Dermis blood vessel endothelial cell (primary cell): ENCODE measurements around the gene PROM1. TPM values are rescaled to one million over a fixed set of nuclear protein-coding genes. Genes with fewer than 3 reads are reported as not detected.

ENCODE experiments used
- DNase-seq: peaks from one replicate; pipeline ENCODE4 v3.0.0; 2010
- total RNA-seq: library from RNA; depleted of rRNA; stranded (reverse); fragments of >200 nt; gene quantifications from 2 replicates; pipeline ENCODE4 v1.2.3, GENCODE V29; 2014

The PROM1 gene, protein sequence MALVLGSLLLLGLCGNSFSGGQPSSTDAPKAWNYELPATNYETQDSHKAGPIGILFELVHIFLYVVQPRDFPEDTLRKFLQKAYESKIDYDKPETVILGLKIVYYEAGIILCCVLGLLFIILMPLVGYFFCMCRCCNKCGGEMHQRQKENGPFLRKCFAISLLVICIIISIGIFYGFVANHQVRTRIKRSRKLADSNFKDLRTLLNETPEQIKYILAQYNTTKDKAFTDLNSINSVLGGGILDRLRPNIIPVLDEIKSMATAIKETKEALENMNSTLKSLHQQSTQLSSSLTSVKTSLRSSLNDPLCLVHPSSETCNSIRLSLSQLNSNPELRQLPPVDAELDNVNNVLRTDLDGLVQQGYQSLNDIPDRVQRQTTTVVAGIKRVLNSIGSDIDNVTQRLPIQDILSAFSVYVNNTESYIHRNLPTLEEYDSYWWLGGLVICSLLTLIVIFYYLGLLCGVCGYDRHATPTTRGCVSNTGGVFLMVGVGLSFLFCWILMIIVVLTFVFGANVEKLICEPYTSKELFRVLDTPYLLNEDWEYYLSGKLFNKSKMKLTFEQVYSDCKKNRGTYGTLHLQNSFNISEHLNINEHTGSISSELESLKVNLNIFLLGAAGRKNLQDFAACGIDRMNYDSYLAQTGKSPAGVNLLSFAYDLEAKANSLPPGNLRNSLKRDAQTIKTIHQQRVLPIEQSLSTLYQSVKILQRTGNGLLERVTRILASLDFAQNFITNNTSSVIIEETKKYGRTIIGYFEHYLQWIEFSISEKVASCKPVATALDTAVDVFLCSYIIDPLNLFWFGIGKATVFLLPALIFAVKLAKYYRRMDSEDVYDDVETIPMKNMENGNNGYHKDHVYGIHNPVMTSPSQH
- 0.14 and 1.0 TPM in 2 replicates for total RNA-seq

DNA sequence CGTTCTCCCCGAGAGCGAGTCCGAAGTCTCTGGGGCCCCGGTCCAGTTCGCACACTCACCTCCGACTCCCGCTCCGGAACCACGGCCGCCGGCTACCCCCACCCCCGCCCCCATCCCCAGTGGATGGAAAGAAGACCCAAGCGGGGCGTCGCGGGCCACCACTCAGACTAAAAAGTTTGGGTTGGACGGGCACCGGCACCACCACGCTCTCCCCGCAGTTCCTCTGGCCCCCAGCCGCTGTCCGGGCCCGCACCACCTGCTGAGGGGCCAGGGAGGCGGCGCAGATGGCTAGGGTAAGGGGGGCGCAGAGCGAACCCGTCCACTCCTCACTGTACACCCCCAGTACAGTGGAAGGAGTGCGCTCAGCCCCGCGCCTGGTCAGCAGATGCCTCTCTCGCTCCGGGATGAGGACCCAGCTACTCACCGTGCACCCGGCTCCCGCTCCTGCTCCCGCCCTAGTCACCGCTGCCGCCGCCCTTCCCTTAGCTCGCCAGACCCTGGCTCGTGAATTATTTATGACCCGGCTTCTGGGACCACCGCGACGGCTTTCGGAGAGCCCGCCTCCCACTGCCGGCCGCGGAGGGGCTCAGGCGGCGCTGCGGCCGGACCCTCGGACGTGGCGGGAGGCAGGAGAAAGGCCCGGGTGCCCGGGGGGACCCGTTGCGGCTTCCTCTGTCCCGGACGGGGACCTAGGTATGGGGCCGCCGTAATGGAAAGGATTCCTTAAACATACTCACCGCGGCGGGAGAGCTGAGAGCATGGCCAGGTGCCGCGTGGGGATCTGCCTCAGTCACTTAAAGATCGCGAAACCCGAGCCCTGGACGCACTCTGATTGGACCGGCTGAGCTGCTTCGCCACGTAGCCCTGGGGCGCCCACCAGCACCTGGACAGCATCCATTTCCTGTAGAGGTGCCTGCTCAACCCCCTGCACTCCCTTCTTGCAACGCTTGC lies at the start of gene PROM1:
TSS of gene PROM1 (minus strand) at position 783 of the 951 bp plus-strand sequence. CDS start 8,117 bp downstream, outside the sequence.
- DNase-seq, result no peak

DNA sequence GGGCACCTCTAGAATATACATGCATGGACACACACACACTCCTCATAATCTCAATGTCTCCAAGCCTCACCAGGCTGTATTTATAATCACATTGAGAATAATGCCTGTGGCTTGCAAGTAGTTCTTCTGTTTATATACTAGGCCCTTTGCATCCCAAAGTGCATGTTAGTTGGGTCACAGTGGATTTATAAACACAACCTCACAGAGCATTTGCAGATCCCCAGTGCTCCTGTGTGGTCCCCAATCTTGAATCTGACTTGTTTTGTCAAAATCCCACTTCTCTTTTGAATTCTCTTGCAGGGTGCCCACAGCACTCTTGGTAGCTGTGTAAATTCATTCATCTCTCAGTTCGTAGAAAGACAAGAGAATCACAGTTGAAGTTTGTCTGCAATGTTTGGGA lies 49.6 kb upstream of the PROM1 start:
- DNase-seq, result no peak

DNA sequence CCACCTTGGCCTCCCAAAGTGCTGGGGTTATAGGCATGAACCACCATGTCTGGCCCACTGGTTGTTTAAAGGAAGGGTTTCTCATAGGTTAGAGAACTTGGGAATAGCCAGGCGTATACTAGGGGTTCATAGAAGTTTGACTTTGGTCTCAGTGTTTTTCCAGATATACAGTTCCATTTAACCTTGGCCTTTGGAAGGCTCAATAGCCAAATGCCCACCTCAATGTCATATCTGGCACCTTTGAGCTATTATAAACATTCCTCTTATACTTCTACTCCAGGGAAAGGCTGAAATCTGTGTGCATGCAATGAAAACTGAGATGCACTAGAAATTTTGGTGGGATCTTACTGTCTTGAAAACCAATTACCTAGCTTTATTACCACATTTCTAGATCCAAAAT lies 47.5 kb upstream of the PROM1 start:
- no peak for DNase-seq

DNA sequence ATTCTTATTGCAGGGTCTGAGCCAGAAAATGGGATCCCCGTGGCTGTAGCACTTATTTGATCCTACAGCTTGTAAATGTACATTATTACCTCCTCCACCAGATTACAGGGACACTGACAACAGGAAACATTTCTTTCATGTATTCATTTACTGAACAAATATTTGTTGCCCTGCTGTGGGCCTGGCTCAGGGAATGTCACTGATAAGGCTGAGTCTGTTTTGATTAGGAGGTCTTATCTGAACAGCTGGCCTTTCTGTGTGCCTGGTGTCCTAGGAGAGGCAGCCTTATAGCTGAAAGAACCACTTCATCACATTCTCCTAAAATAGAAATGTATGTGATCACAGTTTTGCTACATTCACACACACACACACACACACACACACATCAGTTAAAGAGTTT lies 45.5 kb upstream of the PROM1 start:
- peak; percentile 4 for DNase-seq

DNA sequence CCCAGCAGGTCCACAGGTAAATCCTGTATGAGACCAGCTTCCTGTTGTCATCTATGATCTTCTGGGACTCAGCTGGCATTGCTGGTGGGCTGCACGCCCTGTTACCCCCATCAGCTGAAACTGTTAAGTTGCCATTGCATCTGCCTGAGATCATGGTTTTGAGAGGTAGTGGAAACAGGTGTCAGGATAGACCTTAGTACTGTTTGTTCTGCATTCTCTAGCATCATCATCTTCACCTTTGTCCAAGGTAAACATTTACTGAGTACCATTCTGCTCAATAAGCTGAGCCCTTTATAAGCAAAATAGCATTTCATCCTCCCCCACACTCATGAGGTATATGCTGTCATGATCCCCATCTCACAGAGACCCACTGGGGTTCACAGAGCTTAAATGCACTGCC lies 42.9 kb upstream of the PROM1 start:
- DNase-seq, result no peak

DNA sequence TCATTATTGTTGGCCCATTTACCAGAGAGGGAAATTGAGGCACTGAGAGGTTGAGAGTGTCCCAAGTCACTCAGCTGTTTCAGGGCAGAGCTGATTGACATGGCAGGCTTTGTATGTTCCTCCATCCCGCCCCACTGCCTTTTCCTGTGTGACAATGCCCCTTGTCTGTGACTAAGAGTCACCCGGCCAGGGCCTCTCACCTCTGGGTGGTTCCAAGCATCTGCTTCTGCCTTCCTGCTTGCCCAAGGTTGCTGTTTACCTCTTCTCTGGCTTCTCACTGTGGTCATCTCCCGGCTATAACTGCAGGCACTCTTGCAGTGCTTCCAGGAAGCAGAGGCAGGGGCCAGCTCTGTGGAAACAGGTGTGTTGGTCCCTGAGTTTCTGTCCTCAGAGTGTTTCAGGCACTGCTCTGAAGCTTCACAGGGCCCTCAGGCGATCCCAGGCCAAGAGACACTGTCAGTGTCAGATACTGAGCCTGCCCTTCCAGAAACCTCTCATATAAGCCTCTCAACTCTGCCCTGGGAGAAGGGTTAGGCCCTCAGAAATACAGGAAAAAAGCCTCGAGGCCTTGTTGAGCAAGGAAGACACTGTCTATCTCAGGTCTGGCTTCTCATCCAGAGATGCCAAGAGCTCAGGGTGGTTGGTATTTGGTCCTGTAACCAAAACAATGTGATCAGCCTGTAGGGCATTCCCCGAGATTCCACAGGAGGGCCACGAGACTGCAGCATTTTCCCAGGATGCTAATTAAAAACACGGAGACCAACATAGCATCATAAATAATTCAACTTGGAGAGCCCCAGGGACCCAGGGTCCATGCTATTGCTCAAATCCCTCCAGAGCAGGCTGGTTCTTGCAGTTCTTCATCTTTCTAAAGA lies 42.0 kb upstream of the PROM1 start:
- peak; percentile 1 for DNase-seq

DNA sequence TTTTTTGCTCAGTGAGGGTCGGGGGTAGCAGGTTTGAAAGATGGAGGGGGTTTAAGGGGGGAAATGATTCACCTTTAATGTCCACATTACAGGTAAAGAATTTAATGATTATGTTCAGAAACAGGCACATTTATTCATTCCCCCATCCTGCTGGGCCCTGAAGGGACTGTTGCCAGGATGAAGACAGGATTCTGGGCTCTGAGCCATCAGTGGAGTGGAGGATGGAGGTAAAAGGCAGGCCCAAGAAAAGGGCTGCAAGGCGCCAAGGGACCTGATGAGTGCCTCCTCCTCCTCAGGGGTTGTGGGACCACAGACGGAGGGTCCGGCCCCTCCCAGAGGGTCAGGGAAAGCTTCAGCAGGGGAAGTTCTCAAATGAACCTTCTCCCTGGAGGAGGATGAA lies 40.4 kb upstream of the PROM1 start:
- no peak for DNase-seq

DNA sequence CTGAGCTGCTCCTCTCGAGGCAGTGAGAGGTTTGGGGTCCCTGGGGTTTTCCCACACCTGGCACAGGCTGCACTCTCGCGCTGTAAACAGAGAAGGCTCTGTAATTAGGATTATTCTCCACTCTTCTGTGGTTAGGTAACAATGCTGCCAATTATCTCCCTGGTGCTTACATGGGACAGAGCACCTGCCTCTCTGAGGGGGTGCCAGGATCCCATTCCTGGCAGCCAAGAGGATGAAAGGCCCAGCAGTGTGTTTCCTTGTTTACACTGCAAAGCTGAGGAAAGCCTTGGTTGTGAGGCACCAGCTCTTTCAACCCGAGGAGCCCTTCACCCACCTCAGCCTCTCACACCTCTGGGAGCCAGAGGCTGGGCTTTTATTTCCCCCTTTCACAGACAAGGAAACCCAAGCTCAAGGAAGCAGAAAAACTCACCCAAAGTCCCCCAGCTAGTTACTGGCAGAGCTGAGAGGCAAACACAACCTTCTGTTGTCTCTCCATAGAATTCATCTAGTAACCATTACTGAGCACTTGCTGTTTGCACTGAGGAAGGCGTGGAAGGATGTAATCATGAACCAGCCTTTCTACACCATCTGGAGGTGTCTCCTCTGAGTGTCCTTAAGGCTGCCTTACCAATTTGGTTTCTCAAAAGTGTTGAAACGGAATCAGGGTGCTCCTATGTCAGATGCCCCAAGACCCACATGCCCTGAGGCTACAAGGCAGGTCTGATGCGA lies 39.7 kb upstream of the PROM1 start:
- no peak for DNase-seq

DNA sequence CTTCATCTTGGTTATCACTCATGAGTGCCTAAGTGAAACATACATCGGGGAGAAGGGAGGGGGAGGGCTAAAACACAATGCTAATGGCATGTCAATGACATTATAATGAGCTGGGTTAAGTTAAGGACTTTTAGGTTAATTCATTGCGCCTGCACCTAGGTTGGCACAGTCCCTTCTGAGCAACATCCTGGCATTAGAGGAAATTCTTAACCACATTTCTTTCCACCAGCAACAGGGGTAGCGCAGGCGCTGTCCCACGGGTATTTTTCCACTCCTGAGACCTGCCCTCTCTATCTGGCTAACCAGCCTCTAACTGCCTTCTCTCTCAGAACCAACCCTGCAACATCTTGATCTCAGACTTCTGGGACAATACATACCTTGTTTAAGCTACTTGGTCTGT lies 39.0 kb upstream of the PROM1 start:
- no peak for DNase-seq

DNA sequence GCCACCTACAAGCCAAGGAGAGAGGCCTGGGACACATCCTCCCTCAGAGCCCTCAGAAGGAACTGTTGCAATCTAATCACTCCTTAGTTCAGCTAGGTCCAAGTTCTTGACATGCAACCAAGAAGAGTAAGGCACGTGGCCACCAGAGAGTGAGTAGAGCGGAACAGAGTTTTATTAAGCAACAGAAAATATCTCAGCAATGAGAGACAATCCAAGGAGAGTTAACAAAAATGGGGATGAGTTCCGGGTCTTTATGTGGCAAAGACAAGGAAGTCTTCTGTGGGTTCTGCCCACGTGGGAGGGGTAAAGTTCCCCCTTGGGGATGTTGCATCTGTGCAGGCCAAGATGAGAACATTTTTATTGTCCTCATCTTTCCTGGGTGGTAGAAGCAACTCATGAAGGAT lies 38.5 kb upstream of the PROM1 start:
- no peak for DNase-seq

DNA sequence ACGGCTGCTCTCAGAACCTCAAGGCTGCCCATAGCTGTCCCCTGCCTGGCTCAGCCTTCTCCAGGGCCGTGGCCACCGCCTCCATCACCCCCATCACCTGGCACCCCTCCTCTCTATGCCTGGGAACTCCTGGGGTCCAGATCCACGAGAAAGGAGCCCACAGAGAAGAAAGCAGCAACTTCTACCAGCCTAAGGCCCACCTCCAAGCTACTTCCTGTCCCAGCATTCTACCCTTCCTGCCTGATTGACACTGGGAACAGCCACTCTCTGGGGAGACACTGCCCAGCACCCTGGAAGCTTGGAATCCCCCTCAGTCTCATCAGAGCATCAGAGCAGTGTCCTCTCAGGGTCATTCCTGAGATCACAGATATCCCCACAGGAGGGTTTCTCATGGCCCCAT lies 36.9 kb upstream of the PROM1 start:
- no peak for DNase-seq

DNA sequence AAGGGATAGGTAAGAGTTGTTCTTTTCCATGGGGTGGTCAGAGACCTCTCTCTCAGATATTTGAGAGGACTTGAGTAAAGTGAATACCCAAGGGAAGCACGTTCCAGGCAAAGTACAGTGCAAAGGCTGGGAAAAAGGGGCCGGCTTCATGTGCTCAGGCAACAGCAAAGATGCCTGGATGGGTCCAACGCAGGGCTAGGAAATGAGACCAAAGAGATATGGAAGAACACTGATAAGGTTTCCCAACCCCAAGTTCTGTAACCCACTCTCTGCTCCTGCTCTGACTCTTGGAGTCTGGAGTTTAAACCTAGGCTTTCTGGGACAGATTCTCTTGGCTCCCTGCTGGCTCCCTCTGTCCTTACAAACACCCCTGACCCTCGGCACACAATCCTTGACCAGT lies 36.2 kb upstream of the PROM1 start:
- DNase-seq, result no peak

DNA sequence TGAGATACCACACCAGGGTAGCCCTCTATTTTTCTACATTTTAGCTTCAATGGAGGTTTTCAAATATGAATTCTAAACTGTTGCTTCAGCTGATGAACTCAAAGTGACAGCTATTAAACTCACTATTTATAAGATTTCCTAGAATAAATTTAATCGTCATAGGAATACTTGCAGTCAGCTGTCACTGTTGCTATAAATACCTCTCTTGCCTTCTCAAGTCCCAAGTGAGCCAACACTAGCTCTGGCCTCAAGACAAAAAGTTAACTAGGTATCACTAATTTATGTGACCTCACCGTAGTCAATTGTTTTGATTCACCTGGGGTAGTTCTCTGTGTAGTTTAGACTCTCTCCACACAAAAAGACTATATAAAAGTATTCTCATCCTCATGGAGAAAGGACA lies 34.3 kb upstream of the PROM1 start:
- DNase-seq, result no peak

DNA sequence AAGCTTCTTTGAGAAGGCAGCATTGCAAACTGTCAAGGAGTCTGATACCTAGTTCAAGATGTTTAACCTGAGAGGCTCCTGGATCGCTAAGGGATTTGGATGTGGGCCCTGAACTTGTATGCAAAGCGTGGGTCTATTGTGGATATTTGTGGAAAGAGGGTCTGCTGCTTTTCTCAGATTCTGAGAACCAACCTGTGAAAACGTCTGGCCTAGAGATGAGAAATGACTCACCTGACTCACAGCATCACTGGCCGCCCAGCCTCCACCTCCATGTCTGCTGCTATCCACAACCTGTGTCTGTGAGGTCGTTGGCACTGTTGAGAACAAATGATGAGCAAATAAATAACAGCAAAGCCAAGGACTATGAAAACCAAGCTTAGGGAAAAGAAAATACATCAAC lies 33.3 kb upstream of the PROM1 start:
- DNase-seq, result no peak

DNA sequence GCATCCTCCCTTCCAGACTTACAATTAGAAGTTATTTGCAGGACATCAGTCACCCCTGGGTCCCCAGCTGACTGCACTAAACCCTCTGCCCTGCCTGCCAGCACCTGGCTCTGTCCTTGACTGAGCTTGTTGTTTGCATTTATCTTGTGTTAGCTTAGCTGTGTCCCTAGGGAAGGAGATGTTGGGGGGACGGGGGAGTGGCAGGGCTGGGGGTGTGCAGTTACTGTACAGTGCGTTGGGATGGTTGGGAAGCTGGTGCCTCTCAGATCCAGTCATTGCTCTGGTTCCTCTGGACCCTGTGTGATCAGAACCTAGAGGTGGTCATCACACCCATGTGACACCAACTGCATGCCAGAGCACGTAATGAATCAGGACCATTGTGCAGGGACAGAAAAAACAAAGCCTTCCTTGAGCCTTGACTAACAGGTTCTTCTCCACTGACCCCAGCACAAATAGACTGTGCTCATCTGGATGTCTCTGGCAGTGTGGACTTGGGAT lies 32.7 kb upstream of the PROM1 start:
- no peak for DNase-seq

DNA sequence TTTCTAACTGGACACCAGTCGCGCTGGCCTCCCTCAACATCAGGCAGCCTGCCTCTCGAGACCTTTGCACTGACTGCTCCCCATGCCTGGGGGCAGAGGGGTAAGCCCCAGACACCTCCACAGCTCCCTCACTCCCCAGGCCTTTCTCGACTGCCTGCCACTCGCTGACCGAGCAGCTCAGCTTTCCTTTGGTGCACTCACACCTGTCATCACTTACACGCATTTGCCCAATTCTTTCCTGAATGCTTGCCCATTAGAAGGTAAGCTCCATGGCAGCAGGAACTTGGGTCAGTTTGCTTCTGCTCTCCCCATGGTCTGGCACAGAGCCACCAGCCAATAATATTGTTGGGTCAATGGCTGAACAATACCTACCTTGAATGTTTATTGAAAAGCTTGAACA lies 32.2 kb upstream of the PROM1 start:
- DNase-seq, result no peak

DNA sequence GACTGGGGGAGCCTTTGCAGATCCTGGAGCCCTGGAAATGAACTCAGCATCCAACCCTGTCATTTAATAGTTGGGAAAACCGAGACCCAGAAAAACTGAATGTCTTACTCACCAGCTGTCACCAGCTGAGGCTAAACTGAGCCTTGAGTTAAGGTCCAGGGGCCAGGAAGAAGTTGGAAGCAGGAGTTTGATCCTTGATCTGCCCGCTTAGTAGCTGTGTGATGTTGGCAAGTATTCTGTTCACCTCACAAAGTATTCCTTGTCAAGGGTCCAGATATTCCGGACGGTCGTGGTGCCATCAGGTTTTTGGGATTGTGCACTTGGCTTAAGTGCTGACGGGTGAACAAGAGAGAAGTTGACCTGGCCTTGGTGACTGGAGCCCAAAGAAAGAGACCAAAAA lies 30.7 kb upstream of the PROM1 start:
- no peak for DNase-seq

DNA sequence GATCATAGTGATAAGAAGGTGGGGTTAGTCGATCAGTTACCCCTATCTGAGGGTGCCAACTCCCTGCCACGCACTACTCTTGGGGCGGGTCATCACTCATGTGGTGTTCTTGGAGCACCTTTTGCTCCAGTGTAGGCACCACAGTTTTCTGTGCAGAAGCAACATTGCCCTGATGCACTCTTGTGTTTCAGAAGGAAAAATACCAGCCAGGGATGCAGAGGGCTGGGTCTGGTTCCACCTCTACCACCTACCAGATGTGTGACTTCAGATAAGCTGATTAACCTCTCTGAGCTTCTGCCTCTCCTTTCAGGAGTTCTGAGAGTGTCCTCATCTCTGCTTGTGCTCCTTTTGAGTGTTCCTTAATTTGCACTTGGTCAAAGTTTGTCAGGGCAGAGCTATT lies 29.9 kb upstream of the PROM1 start:
- no peak for DNase-seq

DNA sequence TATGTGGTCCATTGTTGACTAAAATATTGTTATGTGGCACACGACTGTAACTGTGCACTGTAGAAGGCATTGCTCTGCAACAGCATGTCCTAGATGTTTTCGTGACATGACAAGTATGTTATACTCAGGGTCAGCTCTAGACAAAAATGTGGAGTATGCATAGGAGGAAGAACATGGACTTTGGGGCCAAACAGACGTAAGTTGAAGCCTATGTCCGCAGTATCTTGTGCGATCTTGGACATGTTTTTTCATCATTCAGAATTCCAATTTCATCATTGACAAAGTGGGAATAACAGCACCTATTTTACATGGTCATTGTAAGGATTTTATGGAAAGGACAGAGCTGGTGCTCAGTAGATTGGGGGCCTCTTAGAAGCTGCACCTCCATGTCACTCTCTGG lies 27.7 kb upstream of the PROM1 start:
- DNase-seq, result no peak

DNA sequence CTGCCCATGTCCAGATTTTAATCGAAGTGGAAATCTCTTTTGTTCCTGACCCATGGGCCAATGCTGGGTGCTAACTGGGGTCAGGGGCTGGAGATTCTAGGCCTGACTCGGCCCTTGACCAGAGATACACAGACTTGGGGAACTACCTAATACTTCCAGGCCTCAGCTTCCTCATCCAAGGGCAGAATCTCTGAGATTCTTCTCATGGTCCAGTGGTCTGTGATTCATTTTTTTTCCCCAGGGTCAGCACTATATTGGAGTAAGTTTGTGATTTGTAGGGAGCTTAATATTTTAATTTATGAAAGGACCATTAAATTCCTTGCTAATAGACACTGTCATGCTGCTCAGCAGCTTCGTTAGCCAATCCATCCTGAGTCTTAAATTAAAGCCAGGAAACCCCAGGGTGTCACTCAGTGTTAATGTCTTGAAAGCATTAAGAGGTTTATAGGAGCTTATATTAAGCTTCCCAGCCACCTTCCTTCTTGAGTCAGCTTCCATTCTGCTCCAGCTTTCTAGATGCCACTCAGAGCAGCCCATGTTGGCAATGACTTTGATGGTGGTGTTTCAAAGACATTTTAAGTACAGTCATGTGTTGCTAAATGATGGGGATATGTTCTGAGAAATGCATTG lies 27.0 kb upstream of the PROM1 start:
- DNase-seq, result no peak
